Measurements from ENCODE around the gene TBRG4.

The TBRG4 gene

DNA sequence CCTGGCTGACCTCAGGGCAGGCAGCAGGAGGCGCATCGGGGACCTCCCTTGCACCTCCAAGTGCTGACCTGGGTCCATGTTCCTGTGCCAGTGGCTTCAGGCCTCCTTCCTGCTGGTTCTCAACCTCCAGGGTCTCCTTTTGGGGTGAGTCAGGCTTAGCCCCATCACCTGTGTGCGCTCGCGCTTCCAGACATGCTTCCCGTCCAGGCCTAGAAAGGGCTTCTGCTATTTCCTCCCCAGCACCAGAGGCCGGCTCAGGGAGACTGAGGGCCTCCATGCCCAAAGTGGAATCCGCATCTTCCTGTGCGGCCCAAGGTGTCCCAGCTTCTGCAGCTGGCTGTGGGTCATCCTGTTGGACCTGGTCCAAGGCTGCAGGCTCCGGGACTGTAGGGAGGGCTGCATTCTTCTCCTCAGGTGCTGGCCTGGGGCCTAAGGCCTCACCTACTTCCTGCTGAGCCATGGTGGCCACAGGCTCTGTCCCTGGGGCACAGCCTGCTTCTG, 28.6 kb downstream of the TBRG4 start:
- no peaks in the 10 kb centered on the region for H3K79me2 ChIP-seq
- H3K9ac ChIP-seq: no peak overlapping the region
- no peaks in the 10 kb centered on the region for H3K36me3 ChIP-seq (ENCODE audit: control insufficient read depth, insufficient read depth, low read length)
- TF ChIP-seq, protein P1, sequence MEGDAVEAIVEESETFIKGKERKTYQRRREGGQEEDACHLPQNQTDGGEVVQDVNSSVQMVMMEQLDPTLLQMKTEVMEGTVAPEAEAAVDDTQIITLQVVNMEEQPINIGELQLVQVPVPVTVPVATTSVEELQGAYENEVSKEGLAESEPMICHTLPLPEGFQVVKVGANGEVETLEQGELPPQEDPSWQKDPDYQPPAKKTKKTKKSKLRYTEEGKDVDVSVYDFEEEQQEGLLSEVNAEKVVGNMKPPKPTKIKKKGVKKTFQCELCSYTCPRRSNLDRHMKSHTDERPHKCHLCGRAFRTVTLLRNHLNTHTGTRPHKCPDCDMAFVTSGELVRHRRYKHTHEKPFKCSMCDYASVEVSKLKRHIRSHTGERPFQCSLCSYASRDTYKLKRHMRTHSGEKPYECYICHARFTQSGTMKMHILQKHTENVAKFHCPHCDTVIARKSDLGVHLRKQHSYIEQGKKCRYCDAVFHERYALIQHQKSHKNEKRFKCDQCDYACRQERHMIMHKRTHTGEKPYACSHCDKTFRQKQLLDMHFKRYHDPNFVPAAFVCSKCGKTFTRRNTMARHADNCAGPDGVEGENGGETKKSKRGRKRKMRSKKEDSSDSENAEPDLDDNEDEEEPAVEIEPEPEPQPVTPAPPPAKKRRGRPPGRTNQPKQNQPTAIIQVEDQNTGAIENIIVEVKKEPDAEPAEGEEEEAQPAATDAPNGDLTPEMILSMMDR (IDR thresholded peaks at IDR 0.05): no peak
- H3K4me1 ChIP-seq: no peaks in the 10 kb centered on the region
- no peak overlapping the region for H3K4me2 ChIP-seq (ENCODE audit: low read length)
- H3K27ac ChIP-seq: no peak overlapping the region
- H3K9me3 ChIP-seq (ENCODE audit: control insufficient read depth, low read length): no peaks in the 10 kb centered on the region
- H3K27me3 ChIP-seq (ENCODE audit: control insufficient read depth, insufficient read depth, low read length): no peaks in the 10 kb centered on the region
- no peak overlapping the region for H2AFZ ChIP-seq
- H3K4me3 ChIP-seq (ENCODE audit: low read depth, low read length): no peak overlapping the region

DNA sequence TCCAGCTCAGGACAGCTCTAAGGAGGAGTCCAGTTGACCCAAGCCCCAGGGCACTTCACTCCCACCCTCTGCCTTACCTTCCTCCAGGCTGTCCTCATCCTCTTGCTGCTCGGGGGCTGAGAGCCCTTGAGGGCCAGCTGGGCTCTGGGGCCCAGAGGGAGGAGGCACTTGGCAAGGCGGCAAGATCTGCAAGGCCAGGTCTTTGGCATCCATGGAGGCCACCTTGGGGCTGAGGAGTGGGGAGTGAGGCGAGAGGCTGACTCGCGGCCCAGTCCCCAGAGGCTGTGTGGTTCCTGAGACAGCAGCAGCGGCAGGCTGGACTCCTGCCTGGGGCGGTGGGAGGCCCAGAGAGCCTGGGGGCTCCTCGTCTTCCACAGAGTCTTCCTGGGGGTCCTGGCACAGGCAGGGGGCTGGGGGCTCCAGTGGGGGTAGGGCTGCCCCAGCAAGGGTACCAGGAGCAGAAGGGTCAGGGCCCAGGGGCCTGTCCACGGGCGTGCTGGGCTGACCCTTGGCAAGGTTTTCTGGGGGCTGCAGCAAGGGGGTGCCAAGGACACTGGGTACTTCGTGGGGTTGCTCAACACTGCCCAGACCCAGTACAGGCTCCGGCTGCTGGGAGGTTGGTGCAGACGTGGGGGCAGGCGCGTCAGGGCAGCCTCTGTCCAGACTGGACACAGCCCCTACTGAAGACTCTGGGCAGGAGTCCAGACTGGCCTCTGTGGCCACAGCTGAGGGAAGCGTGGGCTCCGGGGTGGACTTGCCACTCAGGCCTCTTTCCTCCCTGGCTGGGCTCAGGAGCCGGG, 29.3 kb downstream of the TBRG4 start:
- H3K36me3 ChIP-seq (ENCODE audit: control insufficient read depth, insufficient read depth, low read length): no peaks in the 10 kb centered on the region
- H3K9ac ChIP-seq: no peak overlapping the region
- no peaks in the 10 kb centered on the region for H3K9me3 ChIP-seq (ENCODE audit: control insufficient read depth, low read length)
- no peaks in the 10 kb centered on the region for H3K79me2 ChIP-seq
- H3K4me3 ChIP-seq (ENCODE audit: low read depth, low read length): no peak overlapping the region
- H3K27me3 ChIP-seq (ENCODE audit: control insufficient read depth, insufficient read depth, low read length): no peaks in the 10 kb centered on the region
- no peaks in the 10 kb centered on the region for H3K4me1 ChIP-seq
- no peak overlapping the region for H3K27ac ChIP-seq
- TF ChIP-seq, protein P1 (IDR thresholded peaks at IDR 0.05): no peak
- H3K4me2 ChIP-seq (ENCODE audit: low read length): no peak overlapping the region
- H2AFZ ChIP-seq: no peak overlapping the region

DNA sequence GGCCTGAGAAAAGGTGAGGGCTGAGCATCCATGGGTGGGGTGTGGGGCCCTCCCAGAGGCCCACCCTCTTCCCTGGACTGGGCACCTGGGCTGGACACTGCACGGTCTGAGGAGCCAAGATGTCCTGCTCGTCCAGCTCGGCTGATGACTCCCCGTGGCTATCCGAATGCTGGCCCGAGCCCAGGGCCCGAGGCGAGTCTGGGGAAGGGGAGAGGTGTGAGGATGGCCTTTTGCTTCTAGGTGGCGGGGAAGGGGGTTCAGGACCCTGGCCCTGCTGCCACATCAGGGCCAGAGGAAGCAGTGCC, 29.9 kb downstream of the TBRG4 start:
- Histone ChIP-seq H3K27me3 (ENCODE audit: control insufficient read depth, insufficient read depth, low read length) (no peaks in the 10 kb centered on the region), H3K9ac (no peak overlapping the region), H3K4me2 (ENCODE audit: low read length) (no peak overlapping the region), H3K36me3 (ENCODE audit: control insufficient read depth, insufficient read depth, low read length) (no peaks in the 10 kb centered on the region), H3K9me3 (ENCODE audit: control insufficient read depth, low read length) (no peaks in the 10 kb centered on the region), H3K27ac (no peak overlapping the region), H2AFZ (no peak overlapping the region), H3K79me2 (no peaks in the 10 kb centered on the region), H3K4me3 (ENCODE audit: low read depth, low read length) (no peak overlapping the region), H3K4me1 (no peaks in the 10 kb centered on the region)
- TF ChIP-seq, protein P1 (IDR thresholded peaks at IDR 0.05): no peak

DNA sequence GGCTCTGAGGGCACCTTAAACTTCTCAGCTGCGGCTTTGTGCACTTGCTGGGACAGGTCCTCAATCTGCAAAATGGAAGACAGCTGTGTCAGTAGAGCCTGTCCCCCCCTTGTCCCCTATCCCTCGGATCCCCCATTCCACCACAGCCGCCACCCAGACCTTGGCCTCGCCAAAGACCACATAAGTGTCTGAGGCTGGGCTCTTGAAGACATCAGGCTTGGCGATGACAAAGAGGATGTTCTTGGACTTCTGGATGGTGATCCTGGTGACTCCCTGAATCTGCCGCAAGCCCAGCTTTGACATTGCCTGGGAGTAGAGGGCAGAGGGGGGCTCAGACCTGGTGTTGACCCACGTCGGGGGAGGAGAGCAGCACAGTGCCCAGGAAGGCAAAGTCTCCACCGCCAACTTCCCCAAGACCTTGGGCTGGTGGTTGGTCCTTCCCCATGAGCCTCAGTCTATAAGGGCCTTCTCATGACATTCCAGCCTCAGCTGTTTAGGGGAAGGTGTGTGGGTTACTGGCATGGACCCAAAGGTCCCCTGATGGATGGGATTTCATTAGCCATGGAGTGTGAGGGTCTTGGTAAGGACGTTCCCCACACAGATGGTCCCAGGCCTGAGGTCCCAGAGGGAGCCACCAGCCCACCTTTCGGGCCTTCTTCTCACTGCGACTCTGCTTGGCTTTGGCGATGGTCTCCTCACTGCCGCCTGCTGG, 30.4 kb downstream of the TBRG4 start:
- Histone ChIP-seq H2AFZ (no peak overlapping the region), H3K36me3 (ENCODE audit: control insufficient read depth, insufficient read depth, low read length) (no peaks in the 10 kb centered on the region), H3K9me3 (ENCODE audit: control insufficient read depth, low read length) (no peaks in the 10 kb centered on the region), H3K9ac (no peak overlapping the region), H3K27ac (no peak overlapping the region), H3K4me2 (ENCODE audit: low read length) (no peak overlapping the region), H3K4me1 (no peaks in the 10 kb centered on the region), H3K4me3 (ENCODE audit: low read depth, low read length) (no peak overlapping the region), H3K79me2 (no peaks in the 10 kb centered on the region), H3K27me3 (ENCODE audit: control insufficient read depth, insufficient read depth, low read length) (no peaks in the 10 kb centered on the region)
- TF ChIP-seq, protein P1 (IDR thresholded peaks at IDR 0.05): no peak

All from parathyroid adenoma (tissue), 2 donors.